ENCODE measurements around the gene ATP8A2. TPM values are rescaled to one million over a fixed set of nuclear protein-coding genes. Genes with fewer than 3 reads are reported as not detected.

The ATP8A2 gene
- total and polyA plus RNA-seq, 2 of the 4 experiments (the other 2 are of a cell fraction), result 0.02 to 0.18 TPM

DNA sequence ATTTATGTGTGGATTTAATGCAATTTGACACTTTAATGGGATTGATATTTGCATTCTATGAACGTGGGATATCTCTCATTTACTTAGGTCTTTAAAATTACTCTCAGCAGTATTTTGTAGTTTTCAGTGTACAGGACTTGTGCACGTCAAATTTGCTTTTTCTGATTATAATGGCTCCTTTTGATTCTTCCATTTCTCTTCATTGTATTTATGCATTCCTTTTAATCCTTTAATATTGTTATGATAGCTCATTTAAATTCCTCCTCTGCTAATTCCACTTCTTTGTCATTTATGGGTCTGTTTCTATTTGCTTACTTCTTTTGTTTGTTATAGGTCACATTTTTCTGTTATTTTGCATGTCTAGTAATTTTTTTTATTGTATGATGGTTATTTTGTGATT is 226.6 kb downstream of the ATP8A2 start:
- H3K56ac ChIP-seq (ENCODE audit: extremely low read depth, insufficient read depth, low read length), result no peak overlapping the region
- no peaks in the 10 kb centered on the region for H3K9me1 ChIP-seq (ENCODE audit: insufficient read depth, low read length)
- H3K4ac ChIP-seq (ENCODE audit: low read depth, low read length), result no peak overlapping the region
- no peak overlapping the region for H3K14ac ChIP-seq (replicated peaks; ENCODE audit: low read depth, low read length)
- WGBS, 2 experiments (ENCODE audit: extremely low coverage in 2 of 2, insufficient read length in 1 of 2), result no CpG with 5 or more reads among the region's 2 CpGs
- no peak overlapping the region for H2AK9ac ChIP-seq (replicated peaks; ENCODE audit: low read depth, low read length, poor library complexity)
- no peak overlapping the region for H2BK15ac ChIP-seq (ENCODE audit: low read depth, low read length)
- DNase-seq, result no peak
- H3K9ac ChIP-seq (ENCODE audit: low read depth, low read length), result no peak overlapping the region
- H3K9me3 ChIP-seq (ENCODE audit: control insufficient read depth, insufficient read depth, low read length), result no peaks in the 10 kb centered on the region
- no peak for ATAC-seq (ENCODE audit: low read depth)
- TF ChIP-seq ELK1 (IDR thresholded peaks at IDR 0.05; ENCODE audit: borderline replicate concordance, low read depth, low read length) (no peak), USF2 (IDR thresholded peaks at IDR 0.05; ENCODE audit: low read depth, low read length) (no peak), NFE2L2 (IDR thresholded peaks at IDR 0.05; ENCODE audit: low read depth, low read length) (no peak), RFX5 (IDR thresholded peaks at IDR 0.05; ENCODE audit: low read depth, low read length) (no peak), MXI1 (IDR thresholded peaks at IDR 0.05; ENCODE audit: borderline replicate concordance, low read depth, low read length) (no peak), BHLHE40 (IDR thresholded peaks at IDR 0.05; ENCODE audit: low read depth, low read length) (no peak), MAFK (IDR thresholded peaks at IDR 0.05; ENCODE audit: low read depth, low read length) (no peak), CHD1 (IDR thresholded peaks at IDR 0.05; ENCODE audit: low read depth, low read length) (no peak), RAD21 (IDR thresholded peaks at IDR 0.05; ENCODE audit: low read length) (no peak), SMC3 (IDR thresholded peaks at IDR 0.05; ENCODE audit: low read depth, low read length) (no peak)
- no peak overlapping the region for H2AFZ ChIP-seq (replicated peaks; ENCODE audit: low read length, poor library complexity)
- no peak overlapping the region for H4K91ac ChIP-seq (ENCODE audit: insufficient read depth, low read depth, low read length)
- no peak overlapping the region for H3K23ac ChIP-seq (ENCODE audit: low read depth, low read length)
- no peak overlapping the region for H3K4me2 ChIP-seq (ENCODE audit: low read depth, low read length)
- H2BK120ac ChIP-seq (ENCODE audit: low read depth, low read length), result no peak overlapping the region
- CTCF ChIA-PET, result no interaction called here
- in situ Hi-C loops (cut with MboI; ENCODE audit: low sequenced_read_pairs), result no loop called here
- BruUV-seq (replicated peaks), result no TSS peak
- no peak overlapping the region for H3K4me3 ChIP-seq (ENCODE audit: insufficient read depth, low read depth, low read length)
- H3K36me3 ChIP-seq (ENCODE audit: control insufficient read depth, insufficient read depth, low read length), result no peaks in the 10 kb centered on the region
- no peak overlapping the region for H4K5ac ChIP-seq (ENCODE audit: low read depth, low read length)
- no peak overlapping the region for H3K18ac ChIP-seq (ENCODE audit: low read depth, low read length)
- no peaks in the 10 kb centered on the region for H3K79me1 ChIP-seq (ENCODE audit: low read depth in 1 of 2, low read length in 2 of 2)
- H3K27ac ChIP-seq (ENCODE audit: insufficient read depth, low read length), result no peak overlapping the region
- no peaks in the 10 kb centered on the region for H4K20me1 ChIP-seq (ENCODE audit: insufficient read depth, low read length)
- intact Hi-C loops (cut with micrococcal nuclease), result no loop called here
- no peaks in the 10 kb centered on the region for H3K4me1 ChIP-seq (ENCODE audit: control insufficient read depth, insufficient read depth, low read length)
- H2BK5ac ChIP-seq (ENCODE audit: low read depth, low read length, poor library complexity, severe bottlenecking), result no peak overlapping the region
- POLR2A ChIA-PET (ENCODE audit: unreplicated experiment), result no interaction called here
- no peak overlapping the region for H4K8ac ChIP-seq (ENCODE audit: low read depth in 2 of 2, low read length in 2 of 2)
- no peaks in the 10 kb centered on the region for H3K27me3 ChIP-seq (ENCODE audit: control insufficient read depth, insufficient read depth, low read length)
- H2BK20ac ChIP-seq (ENCODE audit: low read depth, low read length), result no peak overlapping the region
- dilution Hi-C loops (cut with HindIII; ENCODE audit: low sequenced_read_pairs, unreplicated experiment), result no loop called here
- no peak overlapping the region for H2AK5ac ChIP-seq (ENCODE audit: low read depth, low read length)
